HEK293 (cell line): ENCODE data around the gene HS6ST3.

ENCODE experiments used
- CTCF ChIA-PET: fragments of 350-600 bp; formaldehyde crosslinking; extraction: SDS; loops from one replicate; lab custom pipeline; 2021; ENCODE audit warnings: antibody characterized with exemption; lab: Yijun Ruan, JAX
- POLR2A ChIA-PET: fragments of 300-600 bp; formaldehyde crosslinking; extraction: SDS; loops from one replicate; lab custom pipeline; 2020; ENCODE audit warnings: antibody characterized with exemption, inconsistent platforms; lab: Yijun Ruan, JAX
- H3K27ac ChIP-seq: fragments of 200-500 bp; sonication (Bioruptor generic); 2 replicates; pipeline ENCODE4 v1.5.1; 2014; ENCODE audit warnings: low read depth, low read length, control low read depth, inconsistent platforms; ENCODE audit errors: extremely low read depth
- H3K36me3 ChIP-seq, 2 experiments: fragments of 200-500 bp in 1 of 2; sonication (Bioruptor generic) in 1 of 2; 1 replicate in 1 of 2; 2 replicates in 1 of 2; pipeline ENCODE4 v1.5.1; 2014 to 2017; ENCODE audit warnings: inconsistent platforms in 2 of 2, low read length in 2 of 2; ENCODE audit not compliant: control insufficient read depth in 2 of 2, insufficient read depth in 1 of 2
- H3K4me1 ChIP-seq: fragments of 200-500 bp; sonication (Bioruptor generic); 2 replicates; pipeline ENCODE4 v1.5.1; 2014; ENCODE audit warnings: mild to moderate bottlenecking, low read length, inconsistent platforms; ENCODE audit not compliant: control insufficient read depth, insufficient read depth
- H3K4me3 ChIP-seq: 2 replicates; pipeline ENCODE4 v1.5.1; 2011; ENCODE audit warnings: low read depth, mild to moderate bottlenecking, control low read depth, low read length, moderate library complexity
- H3K9me3 ChIP-seq: fragments of 200-500 bp; sonication (Bioruptor generic); 2 replicates; pipeline ENCODE4 v1.5.1; 2014; ENCODE audit warnings: low read depth, low read length, inconsistent platforms; ENCODE audit not compliant: control insufficient read depth, insufficient read depth
- HOXC10 ChIP-seq: sonication (generic); formaldehyde crosslinking; IDR thresholded peaks from 2 replicates; pipeline ENCODE4 v1.8.1; 2023; ENCODE audit warnings: mild to moderate bottlenecking, missing genetic modification reagents
- KLF10 ChIP-seq: fragments of 450-650 bp; IDR thresholded peaks from 2 replicates; pipeline ENCODE4 v1.5.1; 2018; ENCODE audit warnings: missing biosample characterization, mild to moderate bottlenecking, missing genetic modification characterization
- KLF7 ChIP-seq: fragments of 450-650 bp; formaldehyde crosslinking; IDR thresholded peaks from 2 replicates; pipeline ENCODE4 v1.5.1; 2016; ENCODE audit warnings: missing biosample characterization, missing genetic modification characterization, borderline replicate concordance
- PRDM1 ChIP-seq: fragments of 450-650 bp; formaldehyde crosslinking; IDR thresholded peaks from 2 replicates; pipeline ENCODE4; 2016; ENCODE audit warnings: missing biosample characterization, missing genetic modification characterization
- PRDM6 ChIP-seq: fragments of 450-650 bp; formaldehyde crosslinking; IDR thresholded peaks from 2 replicates; pipeline ENCODE4 v1.5.1; 2017; ENCODE audit warnings: missing biosample characterization, missing genetic modification characterization
- REPIN1 ChIP-seq: fragments of 450-650 bp; formaldehyde crosslinking; IDR thresholded peaks from 2 replicates; pipeline ENCODE4 v1.5.1; 2017; ENCODE audit warnings: missing biosample characterization, missing genetic modification characterization, low read depth
- SCRT1 ChIP-seq: fragments of 450-650 bp; formaldehyde crosslinking; IDR thresholded peaks from 2 replicates; pipeline ENCODE4 v1.5.1; 2016; ENCODE audit warnings: missing biosample characterization, missing genetic modification characterization, borderline replicate concordance
- WT1 ChIP-seq: fragments of 450-650 bp; formaldehyde crosslinking; IDR thresholded peaks from 2 replicates; pipeline ENCODE4 v1.5.1; 2016; ENCODE audit warnings: missing biosample characterization, missing genetic modification characterization
- ZBTB1 ChIP-seq: fragments of 450-650 bp; formaldehyde crosslinking; IDR thresholded peaks from 2 replicates; pipeline ENCODE4 v1.5.1; 2016; ENCODE audit warnings: missing biosample characterization, missing genetic modification characterization
- ZBTB20 ChIP-seq: fragments of 450-650 bp; formaldehyde crosslinking; IDR thresholded peaks from 2 replicates; pipeline ENCODE4 v1.5.1; 2016; ENCODE audit warnings: missing biosample characterization, missing genetic modification characterization
- ZNF138 ChIP-seq: fragments of 450-650 bp; formaldehyde crosslinking; IDR thresholded peaks from 2 replicates; pipeline ENCODE4 v1.5.1; 2016; ENCODE audit warnings: missing biosample characterization, missing genetic modification characterization, borderline replicate concordance
- ZNF146 ChIP-seq: fragments of 450-650 bp; formaldehyde crosslinking; IDR thresholded peaks from 2 replicates; pipeline ENCODE4 v1.5.1; 2016; ENCODE audit warnings: missing biosample characterization, missing genetic modification characterization
- ZNF24 ChIP-seq: fragments of 450-650 bp; formaldehyde crosslinking; IDR thresholded peaks from 2 replicates; pipeline ENCODE4 v1.5.1; 2016; ENCODE audit warnings: missing biosample characterization, missing genetic modification characterization
- ZNF473 ChIP-seq: fragments of 450-650 bp; formaldehyde crosslinking; IDR thresholded peaks from 2 replicates; pipeline ENCODE4 v1.5.1; 2017; ENCODE audit warnings: missing biosample characterization, missing genetic modification characterization
- ZNF48 ChIP-seq: fragments of 450-650 bp; formaldehyde crosslinking; IDR thresholded peaks from 2 replicates; pipeline ENCODE4 v1.5.1; 2016; ENCODE audit warnings: missing biosample characterization, missing genetic modification characterization
- ZNF501 ChIP-seq: fragments of 450-650 bp; formaldehyde crosslinking; IDR thresholded peaks from 2 replicates; pipeline ENCODE4 v1.5.1; 2016; ENCODE audit warnings: missing biosample characterization, missing genetic modification characterization
- ZNF510 ChIP-seq: fragments of 450-650 bp; formaldehyde crosslinking; IDR thresholded peaks from 2 replicates; pipeline ENCODE4 v1.5.1; 2018; ENCODE audit warnings: mild to moderate bottlenecking, missing genetic modification characterization, missing biosample characterization; ENCODE audit not compliant: insufficient replicate concordance
- ZNF529 ChIP-seq: fragments of 450-650 bp; formaldehyde crosslinking; IDR thresholded peaks from 2 replicates; pipeline ENCODE4 v1.5.1; 2017; ENCODE audit warnings: missing genetic modification characterization, missing biosample characterization; ENCODE audit not compliant: insufficient replicate concordance
- ZNF571 ChIP-seq: fragments of 450-650 bp; formaldehyde crosslinking; IDR thresholded peaks from 2 replicates; pipeline ENCODE4 v1.5.0; 2017; ENCODE audit warnings: missing biosample characterization, missing genetic modification characterization
- ZNF621 ChIP-seq: fragments of 450-650 bp; formaldehyde crosslinking; IDR thresholded peaks from 2 replicates; pipeline ENCODE4 v1.5.1; 2017; ENCODE audit warnings: missing biosample characterization, missing genetic modification characterization
- ZNF777 ChIP-seq: fragments of 450-650 bp; formaldehyde crosslinking; IDR thresholded peaks from 2 replicates; pipeline ENCODE4 v1.5.1; 2017; ENCODE audit warnings: missing biosample characterization, missing genetic modification characterization, borderline replicate concordance
- ZSCAN30 ChIP-seq: fragments of 450-650 bp; IDR thresholded peaks from 2 replicates; pipeline ENCODE4 v1.5.1; 2018; ENCODE audit warnings: missing biosample characterization, mild to moderate bottlenecking, missing genetic modification characterization, moderate library complexity
- TF ChIP-seq, protein P1 (sequence below): fragments of 450-650 bp; formaldehyde crosslinking; IDR thresholded peaks from 2 replicates; pipeline ENCODE4 v1.5.1; 2016; ENCODE audit warnings: missing biosample characterization, missing genetic modification characterization, low read depth
- TF ChIP-seq, protein P2 (sequence below): fragments of 450-650 bp; formaldehyde crosslinking; IDR thresholded peaks from 2 replicates; pipeline ENCODE4 v1.5.1; 2017; ENCODE audit warnings: missing biosample characterization, missing genetic modification characterization
- TF ChIP-seq, protein P3 (sequence below): fragments of 450-650 bp; formaldehyde crosslinking; IDR thresholded peaks from 2 replicates; pipeline ENCODE4 v1.5.1; 2016; ENCODE audit warnings: missing biosample characterization, missing genetic modification characterization

Gene HS6ST3

GRCh38 chr13:96615252-96615651 lies 525.3 kb downstream of the HS6ST3 start:
- CTCF ChIA-PET = no interaction called here
- H3K36me3 ChIP-seq = no peaks in the 10 kb centered on the region
- no peak overlapping the region for H3K4me3 ChIP-seq
- TF ChIP-seq, protein P1, sequence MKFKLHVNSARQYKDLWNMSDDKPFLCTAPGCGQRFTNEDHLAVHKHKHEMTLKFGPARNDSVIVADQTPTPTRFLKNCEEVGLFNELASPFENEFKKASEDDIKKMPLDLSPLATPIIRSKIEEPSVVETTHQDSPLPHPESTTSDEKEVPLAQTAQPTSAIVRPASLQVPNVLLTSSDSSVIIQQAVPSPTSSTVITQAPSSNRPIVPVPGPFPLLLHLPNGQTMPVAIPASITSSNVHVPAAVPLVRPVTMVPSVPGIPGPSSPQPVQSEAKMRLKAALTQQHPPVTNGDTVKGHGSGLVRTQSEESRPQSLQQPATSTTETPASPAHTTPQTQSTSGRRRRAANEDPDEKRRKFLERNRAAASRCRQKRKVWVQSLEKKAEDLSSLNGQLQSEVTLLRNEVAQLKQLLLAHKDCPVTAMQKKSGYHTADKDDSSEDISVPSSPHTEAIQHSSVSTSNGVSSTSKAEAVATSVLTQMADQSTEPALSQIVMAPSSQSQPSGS (tag by site-specific recombination) = no peak
- TF ChIP-seq ZNF501 (tag by site-specific recombination) (no peak), KLF10 (tag by site-specific recombination) (no peak), ZNF48 (tag by site-specific recombination) (no peak), WT1 (tag by site-specific recombination) (no peak), ZBTB1 (no peak), PRDM1 (no peak)
- TF ChIP-seq, protein P2, sequence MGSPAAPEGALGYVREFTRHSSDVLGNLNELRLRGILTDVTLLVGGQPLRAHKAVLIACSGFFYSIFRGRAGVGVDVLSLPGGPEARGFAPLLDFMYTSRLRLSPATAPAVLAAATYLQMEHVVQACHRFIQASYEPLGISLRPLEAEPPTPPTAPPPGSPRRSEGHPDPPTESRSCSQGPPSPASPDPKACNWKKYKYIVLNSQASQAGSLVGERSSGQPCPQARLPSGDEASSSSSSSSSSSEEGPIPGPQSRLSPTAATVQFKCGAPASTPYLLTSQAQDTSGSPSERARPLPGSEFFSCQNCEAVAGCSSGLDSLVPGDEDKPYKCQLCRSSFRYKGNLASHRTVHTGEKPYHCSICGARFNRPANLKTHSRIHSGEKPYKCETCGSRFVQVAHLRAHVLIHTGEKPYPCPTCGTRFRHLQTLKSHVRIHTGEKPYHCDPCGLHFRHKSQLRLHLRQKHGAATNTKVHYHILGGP (tag by site-specific recombination) = no peak
- TF ChIP-seq, all 188 proteins: peak for 0
- POLR2A ChIA-PET = no interaction called here
- Histone ChIP-seq H3K4me1 (no peaks in the 10 kb centered on the region), H3K27ac (no peak overlapping the region), H3K9me3 (no peaks in the 10 kb centered on the region)

DNA sequence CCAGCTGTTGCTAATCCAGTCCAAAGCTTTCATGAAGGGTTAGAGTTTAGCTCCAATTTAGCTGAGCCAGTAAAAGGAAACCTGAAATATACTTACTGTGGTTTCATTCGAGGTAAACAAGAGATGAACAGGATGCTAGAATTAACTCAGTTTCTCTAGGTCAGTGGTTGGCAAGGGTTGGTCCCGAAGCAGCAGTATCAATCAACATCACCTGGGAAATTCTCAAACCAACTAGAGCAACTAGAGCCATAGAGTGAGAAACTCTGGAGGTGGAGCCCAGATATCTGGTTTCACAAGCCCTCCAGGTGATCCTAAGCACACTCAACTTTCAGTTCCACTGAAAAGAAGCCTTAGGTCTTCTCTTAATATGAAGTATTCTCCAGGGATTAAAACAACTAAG lies 527.6 kb downstream of the HS6ST3 start:
- H3K36me3 ChIP-seq = no peaks in the 10 kb centered on the region
- no peak overlapping the region for H3K4me3 ChIP-seq
- POLR2A ChIA-PET = no interaction called here
- H3K27ac ChIP-seq = no peak overlapping the region
- TF ChIP-seq ZSCAN30 (tag by site-specific recombination) (no peak), ZNF571 (tag by site-specific recombination) (no peak), ZNF777 (no peak), ZNF146 (tag by site-specific recombination) (no peak), HOXC10 (CRISPR knock-in tag) (no peak), ZNF138 (no peak), ZNF529 (no peak), ZNF473 (tag by site-specific recombination) (no peak), SCRT1 (tag by site-specific recombination) (no peak), ZNF621 (tag by site-specific recombination) (no peak)
- CTCF ChIA-PET = no interaction called here
- no peaks in the 10 kb centered on the region for H3K4me1 ChIP-seq
- H3K9me3 ChIP-seq = no peaks in the 10 kb centered on the region

DNA sequence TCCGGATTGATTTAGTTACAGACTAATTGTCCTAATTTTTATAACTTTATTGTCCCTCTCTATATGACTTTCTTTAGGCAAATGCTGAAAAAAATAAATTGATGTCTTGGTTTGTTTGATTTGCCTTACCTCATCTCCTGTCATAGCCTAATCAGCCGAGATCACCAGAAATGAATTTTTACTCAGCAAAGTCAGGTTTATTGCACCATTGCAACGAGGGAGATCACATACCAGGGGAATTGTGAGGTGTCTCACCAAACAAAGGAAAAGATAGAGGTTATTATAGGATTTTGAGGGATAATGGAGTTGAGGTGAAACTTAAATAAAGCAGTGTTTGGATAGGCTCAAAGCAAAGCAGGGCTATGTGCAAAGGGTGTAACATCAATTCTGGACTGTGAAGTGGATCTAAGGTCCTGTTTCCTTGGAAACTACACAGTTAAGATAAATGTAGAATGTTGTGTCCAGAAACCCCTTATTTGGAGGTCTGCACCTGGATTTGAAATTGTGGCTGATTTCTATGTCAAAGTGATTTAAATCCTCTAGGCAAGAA lies 531.8 kb downstream of the HS6ST3 start:
- no peak overlapping the region for H3K27ac ChIP-seq
- H3K9me3 ChIP-seq = no peaks in the 10 kb centered on the region
- ChIA-PET POLR2A (no interaction called here), CTCF (no interaction called here)
- no peaks in the 10 kb centered on the region for H3K4me1 ChIP-seq
- H3K4me3 ChIP-seq = no peak overlapping the region
- H3K36me3 ChIP-seq = no peaks in the 10 kb centered on the region
- TF ChIP-seq ZNF510 (tag by site-specific recombination) (no peak), ZBTB20 (tag by site-specific recombination) (no peak), ZNF24 (tag by site-specific recombination) (no peak), REPIN1 (tag by site-specific recombination) (no peak), PRDM6 (tag by site-specific recombination) (no peak), KLF7 (no peak)
- TF ChIP-seq, protein P3, sequence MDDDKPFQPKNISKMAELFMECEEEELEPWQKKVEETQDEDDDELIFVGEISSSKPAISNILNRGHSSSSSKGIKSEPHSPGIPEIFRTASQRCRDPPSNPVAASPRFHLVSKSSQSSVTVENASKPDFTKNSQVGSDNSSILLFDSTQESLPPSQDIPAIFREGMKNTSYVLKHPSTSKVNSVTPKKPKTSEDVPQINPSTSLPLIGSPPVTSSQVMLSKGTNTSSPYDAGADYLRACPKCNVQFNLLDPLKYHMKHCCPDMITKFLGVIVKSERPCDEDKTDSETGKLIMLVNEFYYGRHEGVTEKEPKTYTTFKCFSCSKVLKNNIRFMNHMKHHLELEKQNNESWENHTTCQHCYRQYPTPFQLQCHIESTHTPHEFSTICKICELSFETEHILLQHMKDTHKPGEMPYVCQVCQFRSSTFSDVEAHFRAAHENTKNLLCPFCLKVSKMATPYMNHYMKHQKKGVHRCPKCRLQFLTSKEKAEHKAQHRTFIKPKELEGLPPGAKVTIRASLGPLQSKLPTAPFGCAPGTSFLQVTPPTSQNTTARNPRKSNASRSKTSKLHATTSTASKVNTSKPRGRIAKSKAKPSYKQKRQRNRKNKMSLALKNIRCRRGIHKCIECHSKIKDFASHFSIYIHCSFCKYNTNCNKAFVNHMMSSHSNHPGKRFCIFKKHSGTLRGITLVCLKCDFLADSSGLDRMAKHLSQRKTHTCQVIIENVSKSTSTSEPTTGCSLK (tag by site-specific recombination) = no peak
